ENCODE results near the gene LRATD1.

- TF ChIP-seq EZH2 (IDR thresholded peaks at IDR 0.05) (no peak), CTCF (IDR thresholded peaks at IDR 0.05) (no peak)
These were observed 22.3 kb downstream of the LRATD1 start for GRCh38 chr2:14654835-14655282.

Data from neural progenitor cell (in vitro differentiated cells).